Measurements from ENCODE around the gene SYNC.

Gene SYNC

DNA sequence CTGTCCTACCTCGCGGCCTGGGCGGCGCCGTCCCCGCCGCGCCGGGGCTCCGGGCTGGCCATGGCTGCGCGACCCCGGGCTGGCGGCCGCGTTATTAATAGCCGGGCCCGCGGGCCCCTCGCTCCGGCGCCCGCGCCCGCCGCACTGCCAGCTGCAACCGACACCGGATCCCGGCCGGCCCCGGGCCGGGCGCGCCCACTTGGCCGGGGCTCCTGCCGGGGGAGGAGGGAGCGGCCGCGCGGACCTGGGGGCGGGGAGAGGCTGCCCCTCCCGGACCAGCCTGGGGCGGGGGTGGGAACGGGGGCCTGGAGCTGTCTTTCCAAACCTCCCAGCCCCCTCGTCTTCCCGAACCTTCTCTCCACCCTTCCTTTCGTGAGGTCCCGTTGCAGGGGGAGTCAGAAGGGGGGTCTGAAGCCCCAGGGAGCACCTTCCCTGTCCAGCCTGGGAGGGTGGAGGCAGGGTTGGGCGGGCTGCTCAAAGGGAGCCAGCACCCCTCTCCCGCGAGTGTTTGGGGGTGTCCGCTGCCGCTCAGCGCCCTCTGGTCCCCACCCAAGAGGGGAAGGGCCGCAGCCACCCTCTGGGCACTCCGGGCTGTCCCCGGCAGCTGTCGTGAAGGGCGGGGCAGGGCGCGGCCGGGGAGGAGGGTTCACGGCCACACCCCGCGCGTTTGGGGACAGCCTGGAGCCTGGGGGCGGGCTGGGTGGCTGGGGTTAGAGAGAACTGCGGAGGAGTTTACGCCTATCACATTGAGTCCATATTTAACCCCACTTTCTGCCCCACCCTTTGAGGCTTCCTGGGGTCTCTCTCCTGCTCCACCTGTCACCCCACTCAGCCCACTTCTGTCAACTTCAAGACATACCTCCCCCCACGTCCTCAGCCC, at the start of gene SYNC:
Gene SYNC (minus strand): TSS at position 172 of the 880 bp plus-strand sequence. CDS start 110 bp downstream, at position 62.
- peak; percentile 29 to 60 for DNase-seq

DNA sequence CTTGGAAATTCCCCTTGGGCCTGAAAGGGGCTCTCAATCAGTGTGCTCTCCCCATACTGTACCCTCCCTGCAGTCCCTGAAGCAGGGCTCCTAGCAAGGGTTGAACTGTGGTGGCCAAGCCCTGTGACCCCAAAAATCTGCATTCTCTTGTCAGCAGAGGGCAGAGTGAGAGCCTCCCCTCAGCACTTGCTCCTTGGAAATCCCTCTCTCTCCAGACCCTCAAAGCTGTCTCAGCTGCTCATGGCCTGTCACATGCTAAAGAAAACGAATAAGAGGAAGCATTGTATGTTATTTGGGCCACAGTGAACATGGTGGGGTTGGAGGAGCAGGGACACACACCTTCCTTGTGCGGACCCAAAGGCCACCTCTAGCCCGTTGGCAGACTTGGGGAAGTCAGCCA, 47.2 kb upstream of the SYNC start:
- peak in 1 of 2 experiments; percentile 20 for DNase-seq

DNA sequence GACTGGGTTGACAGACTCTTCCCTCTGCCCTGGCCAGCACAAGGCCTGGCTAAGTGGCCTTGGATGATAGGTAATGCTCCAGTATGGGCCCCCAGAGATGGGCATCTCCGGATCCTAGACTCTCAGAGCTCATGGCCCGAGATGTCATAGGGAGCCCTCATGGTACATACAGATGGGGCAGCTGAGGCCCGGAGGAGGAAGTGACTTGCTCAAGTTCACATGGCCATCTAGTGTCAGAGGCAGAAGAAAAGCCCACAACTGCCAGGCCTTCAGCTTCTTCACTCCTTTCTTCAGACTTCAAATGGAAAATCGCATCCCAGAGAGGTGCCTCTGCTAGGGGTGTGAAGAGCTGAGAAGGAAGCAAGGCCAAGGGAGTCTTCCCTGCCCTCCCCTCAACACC, 46.8 kb upstream of the SYNC start:
- no peak for DNase-seq

DNA sequence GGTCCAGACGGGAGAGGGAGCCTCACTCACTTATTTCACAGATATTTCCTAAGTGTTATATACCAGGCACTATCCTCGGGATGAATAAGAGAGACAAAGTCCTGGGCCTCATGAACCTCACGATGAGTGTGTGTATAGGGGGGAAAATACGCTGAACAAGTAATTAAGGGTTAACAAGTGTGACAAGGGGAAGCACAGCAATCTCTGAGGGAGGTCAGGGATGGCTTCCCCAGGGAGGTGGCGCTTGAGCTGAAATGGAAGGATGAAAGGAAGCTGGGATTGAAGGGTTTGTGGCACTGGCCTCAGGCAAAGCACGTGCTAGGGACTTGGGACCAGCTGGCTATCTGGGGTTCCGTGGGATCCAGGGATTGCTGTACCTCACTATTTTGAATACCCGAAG, 46.4 kb upstream of the SYNC start:
- DNase-seq: no peak

DNA sequence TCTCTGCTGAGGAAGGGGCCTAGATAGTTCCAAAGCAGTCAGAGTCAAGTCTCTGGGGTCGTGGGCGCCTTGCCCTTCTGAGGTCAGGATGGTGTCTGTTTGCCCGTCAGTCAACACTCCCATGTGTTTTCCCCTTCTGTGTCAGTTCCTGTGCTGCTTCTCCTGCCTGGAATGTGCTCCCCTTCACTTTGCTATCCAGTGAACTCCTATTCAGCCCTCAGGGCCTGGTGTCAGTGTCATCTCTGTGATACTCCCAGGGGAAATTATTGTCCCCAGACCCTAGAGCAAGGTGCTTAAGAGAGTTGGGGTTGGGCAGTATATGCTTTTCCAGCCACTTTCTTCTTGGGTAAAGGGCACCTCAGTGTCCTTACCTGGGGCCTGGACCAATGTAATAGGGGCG, 45.8 kb upstream of the SYNC start:
- DNase-seq: no peak

DNA sequence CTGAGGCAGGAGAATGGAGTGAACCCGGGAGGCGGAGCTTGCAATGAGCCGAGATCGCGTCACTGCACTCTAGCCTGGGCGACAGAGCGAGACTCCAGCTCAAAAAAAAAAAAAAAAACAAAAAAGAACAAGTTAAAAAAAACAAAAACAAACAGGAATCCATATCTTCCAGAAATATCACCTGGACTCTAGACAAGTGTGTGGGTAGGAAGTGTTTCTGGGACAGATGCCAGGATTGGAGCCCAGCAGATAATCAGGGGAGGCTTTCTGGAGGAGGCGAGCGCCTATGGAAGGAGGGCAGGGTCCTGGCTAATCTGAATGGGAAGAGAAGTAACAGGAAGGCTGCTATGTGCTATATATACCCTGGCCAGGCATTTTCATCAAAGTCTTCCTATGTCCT, 43.6 kb upstream of the SYNC start:
- no peak for DNase-seq

DNA sequence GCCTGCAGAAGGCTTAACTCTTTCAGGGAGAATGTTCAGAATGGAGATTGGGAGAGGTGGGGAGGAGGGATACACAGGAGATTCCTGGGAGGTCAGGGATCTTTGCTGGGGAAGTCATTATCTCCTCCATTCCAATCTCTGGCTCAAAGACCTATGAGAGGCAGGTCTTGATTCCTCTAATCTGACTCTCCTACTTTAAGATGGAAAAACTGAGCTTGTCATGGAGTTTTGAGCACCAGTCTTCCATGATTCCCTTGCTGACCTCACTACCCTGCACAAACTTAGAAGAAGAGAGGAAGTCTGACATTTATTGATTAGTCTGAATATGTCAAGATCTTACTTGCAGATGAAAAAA, 41.5 kb upstream of the SYNC start:
- DNase-seq: no peak

DNA sequence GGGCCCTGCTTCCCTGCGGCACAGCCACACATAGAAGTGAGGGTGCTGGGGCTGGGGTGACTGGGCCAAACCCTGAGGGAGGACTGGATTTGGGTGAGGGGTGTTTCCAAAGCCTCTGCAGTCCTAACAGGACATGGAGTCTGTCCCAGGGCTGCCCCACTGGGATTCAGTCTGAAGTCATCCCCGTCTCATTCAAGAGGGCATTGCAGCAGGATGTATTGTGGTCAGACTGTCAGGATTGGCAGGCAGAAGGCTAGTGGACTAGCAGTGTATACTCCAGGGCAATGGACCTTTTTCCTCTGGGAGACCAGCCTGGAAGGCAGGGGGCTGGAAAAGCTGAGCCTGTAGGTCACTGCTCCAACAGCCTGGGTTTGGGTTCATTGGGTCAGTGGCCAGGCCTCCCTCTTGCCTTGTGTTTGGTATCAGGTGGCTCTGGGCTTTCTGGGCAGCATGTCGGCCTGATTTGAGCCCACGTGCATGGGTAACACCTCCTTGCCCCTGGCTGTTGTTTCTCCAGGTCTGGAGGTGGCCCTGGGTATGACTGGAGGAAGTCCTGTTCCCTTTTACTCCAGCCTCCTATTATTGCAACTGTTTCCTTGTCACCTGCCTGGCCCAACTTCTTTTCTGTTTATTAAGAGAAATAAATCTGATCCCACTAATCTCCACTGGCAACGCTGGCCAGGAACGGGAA, 41.0 kb upstream of the SYNC start:
- no peak for DNase-seq

DNA sequence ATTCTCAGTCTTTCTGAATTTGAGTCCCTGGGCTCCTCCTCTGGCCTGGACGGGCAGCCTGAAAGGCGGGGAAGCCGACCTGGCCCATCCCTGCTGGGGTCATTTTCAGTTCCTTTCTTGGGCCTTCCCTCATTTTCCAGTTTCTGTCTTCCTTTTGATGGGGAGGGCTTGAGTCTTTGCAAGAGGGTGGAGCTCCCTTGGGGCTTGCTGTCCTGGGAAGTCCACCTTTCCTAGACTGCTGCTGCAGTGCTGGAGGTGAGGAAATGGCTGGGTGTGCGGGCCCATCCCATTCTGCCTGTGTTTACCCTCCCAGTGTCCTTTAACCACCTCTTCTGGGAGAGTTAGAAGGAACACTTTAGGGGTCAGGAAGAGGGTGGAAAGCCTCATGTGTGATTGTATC, 40.4 kb upstream of the SYNC start:
- no peak for DNase-seq

DNA sequence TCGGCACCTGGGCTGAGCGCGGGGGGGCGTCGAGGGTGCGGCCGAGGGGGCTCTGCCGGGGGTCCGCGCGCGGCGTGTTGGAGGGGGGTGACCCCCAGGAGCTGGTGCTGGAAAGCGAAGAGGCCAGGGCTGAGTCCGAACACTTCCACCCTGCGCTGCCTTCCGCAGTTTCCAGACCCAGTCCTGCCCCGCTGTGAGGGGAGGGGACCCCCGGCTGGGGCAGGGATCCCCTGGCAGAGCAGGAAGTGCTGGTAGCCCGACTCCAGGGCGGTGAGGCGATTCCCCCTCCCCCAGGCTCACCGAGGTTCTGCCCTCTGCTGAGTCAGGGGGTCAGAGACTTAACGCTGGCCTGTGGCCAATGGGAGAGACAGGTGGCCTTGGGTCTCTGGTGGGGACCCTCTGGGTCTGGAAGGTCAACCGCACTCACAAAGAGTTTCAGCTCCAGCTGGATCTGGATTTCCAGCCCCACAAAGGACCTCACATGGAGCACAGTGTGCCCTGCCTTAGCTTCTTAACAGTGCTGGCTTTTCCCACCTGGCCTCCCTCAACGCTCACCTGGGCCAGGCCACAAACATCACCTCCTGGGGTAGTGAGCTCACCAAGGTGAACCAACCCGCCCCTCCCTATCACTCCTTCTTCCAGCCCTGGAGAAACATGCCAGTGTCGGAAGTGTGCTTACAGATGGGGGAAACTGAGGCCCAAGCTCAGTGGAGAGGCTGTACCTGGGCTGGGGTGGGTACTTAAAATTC, 39.8 kb upstream of the SYNC start:
- no peak for DNase-seq

DNA sequence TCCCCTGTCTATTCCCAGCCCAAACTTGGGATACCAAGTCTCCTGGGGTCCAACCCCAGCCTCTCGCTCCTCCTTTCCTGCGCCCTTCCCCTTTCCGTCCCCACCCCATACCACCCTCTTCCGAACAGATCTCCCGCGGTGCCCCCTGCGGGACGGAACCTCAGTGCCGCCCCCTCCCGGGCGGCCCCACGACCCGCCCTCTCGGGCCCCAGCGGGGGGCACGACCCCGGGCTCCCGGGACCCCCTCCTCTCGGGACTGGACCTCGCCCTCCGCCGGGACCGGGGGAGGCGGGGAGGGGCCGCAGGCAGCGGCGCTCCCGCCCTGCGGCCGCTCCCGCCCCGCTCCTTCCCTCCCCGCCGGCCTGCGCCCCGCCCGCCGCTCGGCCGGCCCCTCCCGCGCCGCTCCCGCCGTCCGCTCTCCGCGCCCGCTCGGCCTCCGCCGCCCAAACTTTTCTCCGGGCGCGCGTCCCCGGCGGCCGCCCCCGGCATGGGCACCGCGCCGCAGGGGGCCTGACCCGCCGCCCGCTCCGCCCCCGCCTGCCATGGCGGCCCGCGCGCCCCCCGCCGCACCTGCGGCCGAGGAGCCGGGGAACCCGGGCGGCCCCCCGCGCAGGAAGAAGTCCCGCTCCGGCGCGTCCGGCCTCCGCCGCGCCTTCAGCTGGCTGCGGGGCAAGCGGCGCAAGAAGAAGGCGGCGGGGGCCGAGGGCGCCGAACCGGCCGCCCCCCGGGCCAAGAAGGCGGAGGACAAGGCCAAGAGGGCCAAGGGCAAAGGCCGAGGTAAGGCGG, 39.0 kb upstream of the SYNC start:
- peak in 1 of 2 experiments; percentile 16 for DNase-seq

DNA sequence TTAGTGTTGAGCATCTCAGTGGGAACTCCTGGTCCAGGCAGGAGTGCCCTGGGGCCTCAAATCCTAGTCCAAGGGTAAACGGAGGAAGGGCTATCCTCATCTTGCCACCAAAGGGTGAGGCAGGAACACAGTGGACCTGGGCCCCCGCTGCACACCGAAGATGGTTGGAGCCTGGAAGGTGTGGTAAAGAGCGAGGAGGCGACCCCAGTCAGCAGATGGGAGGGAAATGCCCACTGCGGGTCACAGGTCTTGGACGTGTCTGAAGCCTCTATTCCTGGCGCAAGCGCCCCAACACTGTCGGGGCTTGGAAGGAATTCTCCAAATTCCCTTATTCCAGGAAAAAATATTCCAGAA, 38.5 kb upstream of the SYNC start:
- no peak for DNase-seq

DNA sequence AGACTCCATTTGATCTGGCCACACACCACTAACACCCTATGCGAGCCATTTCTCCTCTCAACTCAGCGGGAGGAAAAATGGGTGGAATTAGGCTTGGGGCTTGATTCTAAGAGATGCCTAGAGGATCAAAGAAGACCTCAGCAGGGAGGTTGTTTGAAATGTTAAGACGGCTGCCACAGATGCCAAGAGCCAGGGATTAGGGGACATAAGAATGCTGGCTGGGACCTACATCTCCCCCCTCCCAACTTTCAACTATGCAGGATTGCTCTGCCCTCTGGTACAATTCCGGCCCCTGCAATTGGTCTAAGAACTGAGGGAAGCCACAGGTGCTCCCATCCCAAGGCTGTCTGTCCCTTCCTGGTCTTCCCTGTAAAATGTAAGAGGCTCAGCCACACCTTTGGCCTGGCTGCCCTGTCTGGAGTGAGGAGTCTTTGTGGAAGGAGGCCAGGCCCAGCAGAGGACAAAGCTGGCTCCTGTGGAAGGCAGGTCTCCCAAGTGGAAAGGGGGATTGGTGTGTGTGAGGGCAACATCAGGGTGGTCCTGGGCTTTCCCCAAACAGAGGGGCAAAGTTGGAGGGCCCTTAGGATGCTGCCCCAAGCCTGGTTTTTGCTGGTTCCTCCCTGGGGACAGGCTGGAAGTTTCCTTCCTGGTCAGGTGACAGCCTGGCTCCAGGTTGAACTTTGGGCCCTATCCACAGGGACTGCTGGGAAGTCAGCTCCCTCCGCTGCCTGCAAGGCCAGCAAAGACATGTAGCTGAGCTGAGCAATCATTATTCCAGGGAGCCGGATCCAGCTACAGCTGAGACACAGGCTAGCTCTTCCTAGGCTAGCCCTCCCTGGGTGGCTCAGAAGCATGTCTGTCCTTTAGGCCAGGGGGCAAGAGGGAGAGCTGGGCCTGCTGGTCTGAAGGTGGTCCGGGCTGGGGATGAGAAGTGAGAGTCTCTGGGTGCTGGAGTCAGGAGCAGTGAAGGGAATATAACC, 34.5 kb upstream of the SYNC start:
- peak in 1 of 2 experiments; percentile 10 for DNase-seq

DNA sequence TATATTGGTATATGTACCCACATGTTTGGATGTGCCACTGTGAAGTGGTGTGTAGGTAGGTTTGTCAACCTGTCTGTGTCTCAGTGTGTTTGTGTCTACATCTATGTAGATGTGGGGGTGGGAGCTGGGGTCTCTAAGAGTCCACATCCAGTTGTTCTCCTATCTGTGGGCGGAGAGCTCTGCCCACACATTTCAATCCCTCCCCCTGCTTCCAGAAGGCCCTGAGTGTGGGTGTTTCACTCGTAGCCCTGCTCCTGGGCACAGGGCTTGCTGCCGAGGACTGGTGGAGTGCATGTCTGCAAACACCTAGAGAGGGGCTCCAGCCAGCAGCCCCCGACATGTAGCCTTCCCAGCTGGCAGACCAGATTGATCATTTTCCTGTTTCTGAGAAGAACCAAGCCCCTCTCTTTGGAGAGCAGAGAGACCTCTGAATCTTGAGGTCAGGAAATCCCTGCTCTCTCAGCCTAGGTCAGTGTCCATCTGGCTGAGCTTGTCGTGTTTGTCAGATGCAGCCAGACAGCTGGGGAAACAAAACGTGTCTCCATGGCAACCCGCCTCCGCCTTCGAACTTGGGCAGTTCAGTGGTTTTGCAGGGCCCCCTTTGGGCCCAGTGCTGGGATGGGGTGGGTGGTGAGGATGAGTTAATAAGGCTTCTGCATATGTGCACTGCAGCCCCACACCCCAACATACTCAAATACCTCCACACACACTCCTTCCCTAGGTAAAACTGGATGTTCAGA, 31.2 kb upstream of the SYNC start:
- peak in 1 of 2 experiments; percentile 54 for DNase-seq

DNA sequence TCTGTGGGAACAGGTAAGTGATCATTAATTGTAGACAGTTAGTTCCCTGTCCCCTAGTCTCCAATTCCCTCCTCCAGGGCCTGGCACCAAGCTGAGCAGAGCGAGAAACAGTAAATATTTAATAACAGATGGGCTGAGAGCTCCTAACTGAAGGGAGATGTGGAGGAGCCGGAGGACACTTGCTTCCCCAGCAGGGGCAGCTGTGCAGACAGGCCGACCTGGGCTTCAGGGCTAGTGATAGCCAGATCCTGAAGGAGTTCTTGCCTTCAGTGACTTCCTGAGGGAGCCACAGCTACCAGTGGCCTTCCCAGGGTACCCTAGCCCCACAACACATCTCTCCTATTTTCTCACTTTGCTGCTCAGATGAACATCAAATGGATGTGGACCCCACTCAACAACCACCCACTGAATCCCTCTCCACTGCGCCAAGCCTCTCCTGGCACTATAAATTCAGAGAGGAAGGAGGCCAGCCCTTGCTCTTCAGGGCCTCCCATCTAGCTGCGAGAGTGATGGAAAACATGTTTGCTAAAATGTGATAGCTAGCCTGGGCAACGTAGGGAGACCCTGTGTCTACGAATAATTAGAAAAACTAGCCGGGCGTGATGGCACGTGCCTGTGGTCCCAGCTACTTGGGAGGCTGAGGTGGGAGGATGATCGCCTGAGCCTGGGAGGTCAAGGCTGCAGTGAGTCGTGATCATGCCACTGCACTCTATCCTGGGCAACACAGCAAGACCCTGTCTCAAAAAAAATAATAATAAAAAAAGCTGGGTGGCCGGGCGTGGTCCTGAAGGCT, 26.9 kb upstream of the SYNC start:
- no peak for DNase-seq

DNA sequence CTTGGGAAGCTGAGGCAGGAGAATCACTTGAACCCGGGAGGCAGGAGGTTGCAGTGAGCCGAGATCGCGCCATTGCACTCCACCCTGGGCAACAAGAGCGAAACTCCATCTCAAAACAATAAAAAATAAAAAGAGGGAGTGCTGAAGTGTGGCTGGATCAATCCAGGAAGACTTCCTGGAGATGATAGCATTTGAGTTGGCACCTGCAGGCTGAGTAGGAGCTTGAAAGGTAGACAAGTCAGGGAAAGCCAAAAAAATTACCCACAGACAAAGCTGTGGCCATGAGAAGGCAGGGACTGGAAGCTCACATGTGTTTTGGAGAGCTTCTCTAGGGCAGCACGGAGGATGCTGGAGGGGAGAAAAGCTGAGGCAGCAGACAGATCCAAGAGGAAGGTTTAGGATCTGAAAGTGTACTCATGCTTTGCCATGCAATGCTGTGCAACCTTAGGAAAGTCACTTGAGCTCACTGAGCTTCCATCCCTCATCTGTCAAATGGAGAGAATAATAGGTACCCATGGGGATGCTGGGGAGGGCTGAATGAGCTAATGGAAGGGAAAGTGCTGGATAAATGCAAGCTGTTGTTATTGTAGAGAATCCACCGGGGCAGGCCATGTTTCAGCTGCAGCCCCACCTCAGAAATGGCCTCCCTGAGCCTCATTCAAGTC, 26.0 kb upstream of the SYNC start:
- DNase-seq: no peak

DNA sequence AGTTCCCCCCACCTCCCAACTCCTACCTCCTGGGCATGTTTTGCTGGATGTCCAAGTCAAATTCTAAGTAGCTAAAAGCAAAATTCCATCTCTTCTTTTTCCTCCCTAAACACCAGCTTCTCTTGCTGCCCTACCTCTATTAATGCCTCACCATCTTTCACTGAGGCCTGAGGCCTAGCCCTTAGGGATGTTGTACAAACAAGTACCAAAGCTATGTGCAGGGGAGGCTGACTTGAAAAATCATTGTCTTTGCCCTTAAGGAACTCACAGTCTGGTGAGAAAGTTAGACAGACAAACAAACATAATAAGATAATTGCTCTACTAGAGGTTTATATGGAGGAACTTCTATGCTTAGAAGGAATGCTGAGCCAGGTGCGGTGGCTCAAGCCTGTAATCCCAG, 25.3 kb upstream of the SYNC start:
- no peak for DNase-seq

DNA sequence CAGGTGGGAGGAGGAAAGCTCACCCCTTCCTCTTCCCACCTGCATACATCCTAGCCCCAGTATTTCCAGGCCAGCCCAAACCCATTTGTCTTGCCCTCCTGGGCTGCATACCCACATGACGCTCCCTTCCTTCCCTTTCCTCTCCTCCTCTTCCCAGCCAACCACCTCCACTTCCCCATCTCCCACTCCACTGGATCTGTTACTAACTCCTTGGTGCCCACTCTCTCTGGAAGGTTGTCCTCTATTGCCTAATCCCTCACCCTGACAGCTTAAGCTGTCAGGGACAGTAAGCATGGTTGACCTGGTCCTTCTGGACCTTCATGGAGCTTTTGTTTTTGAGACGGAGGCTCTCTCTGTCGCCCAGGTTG, 23.0 kb upstream of the SYNC start:
- no peak for DNase-seq
